GM21825 (cell line): ENCODE results near the gene TGM6.
"Not testable (repeated sequence)": the region's sequence is repeated elsewhere in the genome, so short reads cannot be mapped to it uniquely, and the experiment has no call there.

Experiments
- ATAC-seq: cut with Tn5 transposase; IDR thresholded peaks from one replicate; pipeline ENCODE4 v1.9.1; 2021; ENCODE audit warnings: mild to moderate bottlenecking, moderate library complexity; ENCODE audit not compliant: unreplicated experiment

The TGM6 gene

DNA sequence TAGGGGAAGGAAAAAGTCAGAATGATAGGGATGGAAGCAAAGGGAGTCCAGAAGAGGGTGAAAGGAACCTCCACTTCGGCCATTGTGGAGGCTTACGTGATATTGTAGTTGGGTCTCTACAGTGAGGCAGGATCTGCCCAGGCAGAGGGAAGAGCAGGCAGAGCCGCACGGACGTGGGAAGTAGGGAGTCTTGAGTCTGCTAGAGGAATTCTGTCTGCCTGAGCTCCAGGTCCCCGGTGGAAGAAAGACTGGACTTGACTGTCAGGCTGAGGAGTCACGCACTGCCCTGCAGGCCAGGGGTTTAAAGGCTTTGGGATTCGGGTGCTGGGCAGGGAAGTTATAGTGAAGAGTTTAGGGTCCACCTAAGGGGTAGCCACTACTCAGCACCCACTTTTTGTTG is 16.4 kb downstream of the TGM6 start:
- no peak for ATAC-seq

DNA sequence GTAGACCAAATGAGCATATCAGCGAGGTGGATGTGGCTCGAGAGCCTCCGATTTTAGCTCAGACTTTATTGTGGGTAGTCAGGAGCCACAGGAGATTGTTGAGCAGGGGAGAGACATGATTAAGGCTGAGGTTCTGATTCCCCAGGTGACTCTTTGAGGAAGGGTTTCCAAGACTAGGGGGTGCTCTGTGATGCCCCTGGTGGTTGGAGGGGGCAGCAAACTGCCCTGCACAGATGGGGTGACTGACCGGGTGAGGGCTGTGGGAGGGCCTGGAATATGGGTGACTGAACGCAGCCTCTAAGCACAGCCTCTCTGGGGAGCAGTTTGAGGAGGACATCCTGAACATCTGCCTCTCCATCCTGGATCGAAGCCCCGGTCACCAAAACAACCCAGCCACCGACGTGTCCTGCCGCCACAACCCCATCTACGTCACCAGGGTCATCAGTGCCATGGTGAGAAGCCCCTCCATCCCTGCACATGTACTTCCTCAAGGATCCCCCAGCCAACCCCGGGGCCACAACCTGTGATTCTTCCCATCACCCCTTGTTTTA is 17.0 kb downstream of the TGM6 start:
- no peak for ATAC-seq

DNA sequence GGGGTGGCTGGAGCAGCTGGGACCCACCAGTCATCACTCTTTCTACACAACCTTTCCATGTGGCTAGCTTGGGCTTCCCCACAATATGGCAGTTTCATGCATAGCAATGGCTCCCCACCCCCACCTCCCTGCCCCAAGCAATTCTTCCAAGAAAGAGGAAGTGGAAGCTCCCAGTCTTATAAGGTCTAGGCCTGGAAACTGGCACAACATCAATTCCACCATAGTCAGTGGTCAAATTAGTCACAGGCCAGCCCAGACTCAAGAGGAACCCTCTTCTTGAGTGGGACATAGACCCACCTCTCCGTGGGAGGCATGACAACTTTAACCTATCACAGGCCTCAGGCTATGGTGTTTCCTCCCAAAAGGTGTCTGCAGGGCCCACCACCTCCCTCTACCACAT is 17.7 kb downstream of the TGM6 start:
- ATAC-seq: no peak

- ATAC-seq: no peak
Measured at GRCh38 chr20:2399390-2399789, 18.7 kb downstream of the TGM6 start.

DNA sequence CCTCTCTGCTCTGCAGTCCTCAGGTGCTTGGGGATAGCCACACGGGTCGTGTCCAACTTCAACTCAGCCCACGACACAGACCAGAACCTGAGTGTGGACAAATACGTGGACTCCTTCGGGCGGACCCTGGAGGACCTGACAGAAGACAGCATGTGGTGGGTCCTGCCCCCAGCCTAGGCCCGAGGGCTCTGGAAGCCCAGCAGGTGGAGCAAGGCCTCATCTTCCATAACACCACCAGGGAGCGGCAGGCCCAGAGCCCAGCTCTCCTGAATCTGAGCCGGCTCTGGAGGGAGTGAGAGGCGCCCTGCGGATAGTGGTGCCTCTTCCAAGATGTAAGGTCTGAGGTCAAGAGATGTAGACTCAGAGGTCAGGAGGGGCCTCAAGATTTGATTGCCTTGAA is 19.6 kb downstream of the TGM6 start:
- no peak for ATAC-seq

DNA sequence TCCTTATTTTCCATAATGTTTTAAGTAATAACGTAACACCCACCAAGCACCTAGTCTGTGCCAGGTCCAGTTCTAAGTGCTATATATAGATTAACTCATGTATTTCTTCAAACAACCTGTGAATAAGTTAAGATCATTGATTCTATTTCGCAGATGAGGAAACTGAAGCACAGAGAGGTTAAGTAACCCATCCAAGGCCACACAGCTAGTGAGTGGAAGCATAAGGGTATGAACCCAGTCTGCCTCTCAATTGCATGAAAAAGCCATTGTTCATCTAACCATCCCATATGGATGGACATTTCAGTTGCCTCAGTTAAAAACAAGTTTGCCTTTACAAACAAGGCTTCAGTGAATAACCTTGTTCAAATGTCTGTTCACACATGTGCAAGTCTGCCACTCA is 20.8 kb downstream of the TGM6 start:
- ATAC-seq: no peak

DNA sequence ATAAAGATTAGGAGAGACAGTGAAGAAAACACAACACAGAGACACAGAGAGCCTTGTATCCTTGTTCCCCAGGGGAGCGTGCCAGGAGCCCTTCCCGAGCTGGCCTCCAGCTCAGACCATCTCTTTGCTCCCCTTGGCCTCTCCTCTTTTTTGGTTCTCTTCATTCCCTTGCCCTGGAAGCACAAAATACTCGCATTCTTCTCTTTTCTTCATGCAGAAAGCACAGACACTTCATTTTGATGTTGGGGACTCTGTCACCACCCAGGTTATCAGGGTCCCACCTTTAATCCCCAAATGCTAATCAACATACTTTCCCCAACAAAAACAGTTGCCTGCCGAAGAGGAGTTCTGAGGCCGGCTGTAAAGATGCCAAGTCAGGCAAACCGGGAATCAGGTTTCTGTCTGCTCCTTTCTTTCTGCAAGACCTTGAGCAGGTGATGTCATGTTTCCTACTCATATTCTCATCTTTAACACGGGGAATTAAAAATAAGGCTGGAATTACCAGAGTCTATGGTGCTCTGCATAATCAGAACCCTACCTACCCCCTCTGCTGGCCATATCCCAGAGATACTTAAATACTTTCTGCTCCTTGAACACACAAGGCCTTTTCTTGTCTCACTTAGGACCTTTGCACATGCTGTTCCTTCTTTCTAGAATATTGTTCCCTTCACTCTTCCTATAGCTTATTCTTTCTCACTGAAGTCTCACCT is 21.7 kb downstream of the TGM6 start:
- ATAC-seq: no peak

DNA sequence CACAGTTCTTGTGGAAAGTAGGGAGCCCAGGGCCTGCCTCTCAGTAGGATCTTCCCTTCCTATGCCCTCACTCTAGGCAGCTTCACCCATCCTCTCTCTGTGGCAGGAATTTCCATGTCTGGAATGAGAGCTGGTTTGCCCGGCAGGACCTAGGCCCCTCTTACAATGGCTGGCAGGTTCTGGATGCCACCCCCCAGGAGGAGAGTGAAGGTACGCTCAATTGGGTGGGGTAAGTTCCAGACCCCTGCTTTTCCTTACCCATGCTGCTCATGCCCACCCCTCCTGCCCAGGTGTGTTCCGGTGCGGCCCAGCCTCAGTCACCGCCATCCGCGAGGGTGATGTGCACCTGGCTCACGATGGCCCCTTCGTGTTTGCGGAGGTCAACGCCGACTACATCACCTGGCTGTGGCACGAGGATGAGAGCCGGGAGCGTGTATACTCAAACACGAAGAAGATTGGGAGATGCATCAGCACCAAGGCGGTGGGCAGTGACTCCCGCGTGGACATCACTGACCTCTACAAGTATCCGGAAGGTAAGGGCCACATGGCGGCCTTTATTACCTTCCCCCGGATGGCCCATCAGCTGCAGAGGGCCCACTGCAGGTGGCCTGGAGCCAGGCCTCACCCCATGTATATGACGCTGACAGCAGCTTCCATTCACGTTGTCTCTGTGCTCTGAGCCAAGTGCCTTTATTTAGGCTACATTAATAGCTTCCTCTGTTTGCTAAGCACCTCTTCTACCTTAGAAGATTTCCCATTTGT is 22.8 kb downstream of the TGM6 start:
- no peak for ATAC-seq

DNA sequence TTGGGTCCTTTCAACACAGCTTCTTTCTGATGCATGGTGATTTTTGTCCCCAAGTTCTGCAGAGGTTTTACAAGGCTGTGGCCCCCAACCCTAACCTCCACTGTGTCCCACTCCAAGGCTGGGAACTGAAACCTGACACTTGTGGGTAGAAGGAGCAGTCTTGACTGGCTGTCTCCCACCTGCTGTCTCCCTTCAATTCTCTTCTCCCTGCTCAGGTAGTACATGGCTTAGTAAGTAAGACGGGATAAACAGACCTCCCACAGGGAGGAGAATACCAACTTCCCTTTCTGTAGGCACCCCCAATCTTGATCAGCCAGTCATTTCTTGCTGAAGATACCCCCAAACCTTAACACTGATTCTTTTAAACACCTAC is 25.0 kb downstream of the TGM6 start:
- ATAC-seq: no peak

- not testable (repeated sequence) for ATAC-seq
Measured at GRCh38 chr20:2407355-2407754, 26.7 kb downstream of the TGM6 start.

DNA sequence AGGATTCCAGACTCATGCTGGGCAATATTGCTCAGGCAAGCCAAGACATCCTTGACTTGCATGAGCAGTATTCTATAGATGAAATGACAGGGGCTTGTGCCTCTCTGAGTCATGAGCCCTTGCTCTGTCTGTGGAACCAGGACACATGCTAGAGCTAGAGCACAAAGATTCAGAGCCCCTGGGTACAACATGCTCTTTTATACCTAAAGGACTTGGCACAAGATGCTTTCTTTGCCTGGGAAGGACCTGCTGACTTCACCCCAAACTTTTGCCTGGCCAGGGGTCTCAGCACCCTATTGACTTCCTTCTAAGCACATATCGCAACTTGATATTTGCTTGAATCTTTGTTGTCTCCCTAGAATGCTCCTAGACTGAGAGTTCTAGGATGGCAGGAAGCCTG is 27.4 kb downstream of the TGM6 start:
- no peak for ATAC-seq

DNA sequence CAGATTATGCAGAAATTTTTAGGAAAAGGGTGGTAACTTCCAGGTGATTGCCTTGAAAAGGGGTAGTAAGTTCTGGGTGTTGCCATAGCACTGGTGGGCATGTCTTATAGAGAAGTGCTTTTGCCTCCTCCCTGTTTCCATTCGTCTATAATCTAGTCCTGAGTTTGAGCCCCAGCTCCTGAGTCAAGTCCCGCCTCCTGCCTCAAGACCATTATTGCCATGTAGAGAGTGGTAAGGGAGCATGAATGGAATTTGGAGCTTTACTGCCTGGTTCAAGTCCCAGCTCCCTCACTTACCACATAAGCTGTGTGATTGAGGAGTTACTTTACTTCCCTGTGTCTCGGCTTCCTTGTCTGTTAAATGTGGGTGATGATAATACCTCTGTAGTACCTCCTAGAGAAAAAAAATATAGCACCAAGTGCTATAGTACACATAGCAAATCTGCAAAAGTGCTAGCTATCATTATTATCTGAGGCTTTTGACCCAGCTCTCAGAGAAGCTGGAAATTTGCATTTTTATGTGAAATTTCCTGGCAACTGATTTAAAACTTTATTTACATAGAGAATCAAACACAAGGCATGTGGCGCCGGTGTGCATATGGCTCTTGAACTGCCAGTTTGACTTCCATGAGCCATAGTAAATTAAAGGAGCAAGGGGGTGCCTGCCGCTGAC is 36.0 kb downstream of the TGM6 start:
- ATAC-seq: no peak

GRCh38 chr20:2417213-2417541 is 36.5 kb downstream of the TGM6 start:
- no peak for ATAC-seq

DNA sequence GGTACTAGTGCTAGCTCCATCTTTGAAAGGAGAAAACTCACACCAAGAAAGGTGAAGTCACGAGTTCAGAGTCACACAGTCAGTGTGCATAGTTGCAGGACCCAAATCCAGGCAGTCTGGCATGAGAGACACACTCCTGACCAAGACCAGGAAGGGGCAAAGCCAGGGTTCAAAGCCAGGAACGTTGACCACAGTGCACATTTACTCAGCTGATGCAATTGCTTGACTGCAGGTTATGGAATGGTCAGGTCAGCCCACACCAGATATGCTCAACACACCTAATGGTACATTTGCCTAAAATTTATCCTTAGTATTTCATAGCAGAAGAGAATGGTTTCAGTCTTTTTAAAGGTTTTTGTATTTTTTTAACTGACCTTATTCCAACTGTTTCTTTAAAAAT is 37.7 kb downstream of the TGM6 start:
- no peak for ATAC-seq

GRCh38 chr20:2420510-2420909 is 39.8 kb downstream of the TGM6 start:
- ATAC-seq: no peak

DNA sequence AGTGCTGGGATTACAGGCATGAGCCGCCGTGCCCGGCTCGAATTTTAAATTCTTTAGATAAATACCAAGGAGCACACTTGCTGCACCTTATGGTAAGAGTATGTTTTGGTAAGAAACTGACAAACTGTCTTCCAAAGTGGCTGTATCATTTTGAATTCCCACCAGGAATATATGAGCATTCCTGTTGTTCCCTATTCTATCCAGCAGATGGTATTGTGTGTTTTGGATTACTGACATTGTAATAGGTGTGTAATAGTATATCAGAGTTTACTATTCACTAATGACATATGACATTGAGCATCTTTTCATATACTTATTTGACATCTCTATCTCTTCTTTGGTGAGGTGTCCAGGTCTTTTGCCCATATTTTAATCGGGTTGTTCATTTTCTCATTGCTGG is 40.5 kb downstream of the TGM6 start:
- ATAC-seq: no peak

- no peak for ATAC-seq
Measured at GRCh38 chr20:2429051-2429450, 48.4 kb downstream of the TGM6 start.

GRCh38 chr20:2430538-2430937 is 49.8 kb downstream of the TGM6 start:
- no peak for ATAC-seq

DNA sequence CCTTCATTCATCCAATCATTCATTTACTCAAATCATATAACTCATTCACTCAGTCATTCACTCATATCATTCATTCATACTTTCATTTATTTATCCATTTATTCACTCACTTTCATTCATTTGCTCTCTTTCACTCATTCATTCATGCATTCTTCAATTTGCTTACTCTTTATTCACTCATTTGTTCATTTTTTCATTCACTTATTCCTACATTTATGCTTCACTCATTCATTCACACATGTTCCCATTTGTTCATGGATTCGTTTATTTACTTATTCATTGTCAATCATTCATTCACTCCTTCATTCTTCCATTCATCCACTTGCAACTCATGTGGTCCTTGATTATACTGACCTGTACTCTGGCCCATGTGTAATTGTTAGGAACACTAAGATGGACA is 50.5 kb downstream of the TGM6 start:
- ATAC-seq: no peak

- no peak for ATAC-seq
Measured at GRCh38 chr20:2446845-2447244, 66.1 kb downstream of the TGM6 start.

DNA sequence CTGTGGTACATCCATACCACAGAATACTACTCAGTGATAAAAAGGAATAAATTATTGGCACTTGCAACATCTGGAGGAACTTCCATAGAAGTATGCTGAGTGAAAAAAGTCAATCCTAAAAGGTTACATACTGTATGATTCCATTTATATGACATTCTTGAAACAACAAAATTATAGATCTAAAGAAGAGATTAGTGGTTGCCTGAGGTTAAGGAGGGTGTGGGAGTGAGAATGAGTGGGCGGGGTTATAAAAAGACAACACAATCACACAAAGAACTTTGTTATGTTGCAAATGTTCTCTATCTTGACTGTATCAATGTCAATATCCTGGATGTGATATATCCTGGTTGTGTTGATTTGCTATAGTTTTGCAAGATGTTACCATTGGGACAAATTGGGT is 68.7 kb downstream of the TGM6 start:
- ATAC-seq: no peak

- no peak for ATAC-seq
Measured at GRCh38 chr20:2451422-2451821, 70.7 kb downstream of the TGM6 start.
